ENCODE data around the gene PHF21A.
A peak's percentile ranks its signal among the peaks of the same experiment; 100 is the strongest.
"Not testable (repeated sequence)": the region's sequence is repeated elsewhere in the genome, so short reads cannot be mapped to it uniquely, and the experiment has no call there.

Gene PHF21A

GRCh38 chr11:45981826-45982225 is 139.4 kb downstream of the PHF21A start:
- not testable (repeated sequence) for DNase-seq

GRCh38 chr11:45974806-45975205 is 146.4 kb downstream of the PHF21A start:
- peak; percentile 54 for DNase-seq

GRCh38 chr11:45973601-45974000 is 147.7 kb downstream of the PHF21A start:
- DNase-seq, result no peak

GRCh38 chr11:45968901-45969300 is 152.4 kb downstream of the PHF21A start:
- DNase-seq, result no peak

GRCh38 chr11:45967506-45967905 is 153.7 kb downstream of the PHF21A start:
- DNase-seq, result no peak

GRCh38 chr11:45964911-45965389 is 156.3 kb downstream of the PHF21A start:
- DNase-seq, result peak; percentile 78

GRCh38 chr11:45961751-45962240 is 159.5 kb downstream of the PHF21A start:
- DNase-seq, result no peak

GRCh38 chr11:45960387-45961095 is 160.7 kb downstream of the PHF21A start:
- DNase-seq, result no peak

- DNase-seq, result peak; percentile 47
Measured at GRCh38 chr11:45959851-45960250, 161.4 kb downstream of the PHF21A start.

GRCh38 chr11:45949992-45950407 is 171.3 kb downstream of the PHF21A start:
- DNase-seq, result no peak

- DNase-seq, result no peak
Measured at GRCh38 chr11:45948356-45948755, 172.9 kb downstream of the PHF21A start.

- no peak for DNase-seq
Measured at GRCh38 chr11:45947885-45948284, 173.4 kb downstream of the PHF21A start.

GRCh38 chr11:45945397-45945999 is 175.8 kb downstream of the PHF21A start:
- no peak for DNase-seq

- no peak for DNase-seq
Measured at GRCh38 chr11:45942381-45942780, 178.9 kb downstream of the PHF21A start.

GRCh38 chr11:45941285-45941684 is 180.0 kb downstream of the PHF21A start:
- no peak for DNase-seq

- peak; percentile 19 for DNase-seq
Measured at GRCh38 chr11:45939836-45940235, 181.4 kb downstream of the PHF21A start.

GRCh38 chr11:45937916-45938315 is 183.3 kb downstream of the PHF21A start:
- DNase-seq, result no peak

- DNase-seq, result no peak
Measured at GRCh38 chr11:45936511-45937054, 184.7 kb downstream of the PHF21A start.

- DNase-seq, result no peak
Measured at GRCh38 chr11:45935349-45936064, 185.7 kb downstream of the PHF21A start.

- no peak for DNase-seq
Measured at GRCh38 chr11:45934580-45935318, 186.5 kb downstream of the PHF21A start.

- no peak for DNase-seq
Measured at GRCh38 chr11:45933846-45934579, 187.2 kb downstream of the PHF21A start.
